HT-29 (cell line): ENCODE measurements around the gene BCAS2. TPM values are rescaled to one million over a fixed set of nuclear protein-coding genes. Genes with fewer than 3 reads are reported as not detected.
"Not testable (repeated sequence)": the region's sequence is repeated elsewhere in the genome, so short reads cannot be mapped to it uniquely, and the experiment has no call there.

Source experiments
- DNase-seq: peaks from one replicate; pipeline ENCODE4 v3.0.0-alpha.2; 2015; ENCODE audit warnings: low spot score
- total RNA-seq: library from RNA; depleted of rRNA; stranded (reverse); fragments of >200 nt; shearing (Covaris generic); gene quantifications from 2 replicates; pipeline ENCODE4 v1.2.3, GENCODE V29; 2014; rRNA removed

Gene BCAS2
- 18.6 and 19.4 TPM in 2 replicates for total RNA-seq

- DNase-seq: peak; percentile 96
These were observed at the start of gene BCAS2 for GRCh38 chr1:114581335-114582287. BCAS2 (minus strand) TSS chr1:114581615; CDS start chr1:114581591, 24 bp downstream.

- DNase-seq: no peak
These were observed 45.7 kb upstream of the BCAS2 start for GRCh38 chr1:114627107-114627506.

GRCh38 chr1:114623364-114623763 is 41.9 kb upstream of the BCAS2 start:
- DNase-seq: no peak

- DNase-seq: peak; percentile 7
These were observed 39.0 kb upstream of the BCAS2 start for GRCh38 chr1:114620419-114620818.

GRCh38 chr1:114618606-114619005 is 37.2 kb upstream of the BCAS2 start:
- DNase-seq: no peak

GRCh38 chr1:114610546-114611245 is 29.3 kb upstream of the BCAS2 start:
- no peak for DNase-seq

- no peak for DNase-seq
These were observed 28.4 kb upstream of the BCAS2 start for GRCh38 chr1:114609826-114610225.

- no peak for DNase-seq
These were observed 27.6 kb upstream of the BCAS2 start for GRCh38 chr1:114609026-114609425.

- no peak for DNase-seq
These were observed 25.8 kb upstream of the BCAS2 start for GRCh38 chr1:114607223-114607622.

GRCh38 chr1:114597949-114598348 is 16.5 kb upstream of the BCAS2 start:
- no peak for DNase-seq

- no peak for DNase-seq
These were observed 14.2 kb upstream of the BCAS2 start for GRCh38 chr1:114595602-114596001.

GRCh38 chr1:114594046-114594445 is 12.6 kb upstream of the BCAS2 start:
- DNase-seq: no peak

GRCh38 chr1:114589122-114589521 is 7.7 kb upstream of the BCAS2 start:
- no peak for DNase-seq

- no peak for DNase-seq
These were observed 6.8 kb upstream of the BCAS2 start for GRCh38 chr1:114588196-114588689.

- DNase-seq: no peak
These were observed 6.0 kb upstream of the BCAS2 start for GRCh38 chr1:114587203-114587991.

GRCh38 chr1:114586513-114587047 is 5.2 kb upstream of the BCAS2 start:
- DNase-seq: no peak

GRCh38 chr1:114585231-114585630 is 3.8 kb upstream of the BCAS2 start:
- DNase-seq: no peak

- DNase-seq: no peak
These were observed 7.0 kb downstream of the BCAS2 start for GRCh38 chr1:114574365-114574764.

- DNase-seq: no peak
These were observed 17.3 kb downstream of the BCAS2 start for GRCh38 chr1:114564141-114564540.

GRCh38 chr1:114562978-114563510 is 18.4 kb downstream of the BCAS2 start:
- DNase-seq: not testable (repeated sequence)

GRCh38 chr1:114561333-114561732 is 20.1 kb downstream of the BCAS2 start:
- no peak for DNase-seq
